BE2C (cell line): Measurements from ENCODE around the gene CD274.

ENCODE experiments used
- DNase-seq: peaks from one replicate; pipeline ENCODE4 v3.0.0-alpha.2; 2020
- H3K27me3 ChIP-seq: fragments of 250-450 bp; sonication (Bioruptor Pico); 2 replicates; pipeline ENCODE4 v1.5.1; 2020; ENCODE audit warnings: mild to moderate bottlenecking
- H3K36me3 ChIP-seq: fragments of 250-450 bp; sonication (Bioruptor Pico); 2 replicates; pipeline ENCODE4 v1.5.1; 2020; ENCODE audit warnings: mild to moderate bottlenecking
- H3K4me1 ChIP-seq: fragments of 250-450 bp; sonication (Bioruptor Pico); 2 replicates; pipeline ENCODE4 v1.5.1; 2020
- H3K4me3 ChIP-seq: 2 replicates; pipeline ENCODE4 v1.5.1; 2011; ENCODE audit warnings: low read depth, low read length
- H3K9me3 ChIP-seq: fragments of 250-450 bp; sonication (Bioruptor Pico); 2 replicates; pipeline ENCODE4 v1.5.1; 2020
- TF ChIP-seq, protein P1 (sequence below): IDR thresholded peaks from 2 replicates; pipeline ENCODE4 v1.5.1; 2012; ENCODE audit warnings: mild to moderate bottlenecking, low read depth, low read length

The CD274 gene

DNA sequence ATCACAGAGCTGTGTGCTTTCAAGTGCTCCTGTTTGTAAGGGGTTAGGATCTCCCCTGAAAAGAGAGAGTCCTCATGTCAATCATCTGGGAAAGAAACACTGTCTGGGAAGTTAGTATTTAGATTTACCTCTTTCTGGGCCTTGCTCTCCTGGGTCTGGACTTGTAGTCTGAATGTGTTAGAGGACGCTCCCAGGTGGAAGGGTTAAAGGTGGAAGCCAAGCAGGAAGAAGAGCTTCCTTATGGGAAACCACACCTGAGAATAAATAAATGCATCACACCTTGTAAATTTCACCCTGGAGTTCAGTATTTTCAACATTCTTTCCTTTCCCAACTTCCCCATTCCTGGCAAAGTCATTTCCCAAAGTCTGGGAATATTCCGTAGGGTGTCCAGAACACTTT, 13.9 kb upstream of the CD274 start:
- TF ChIP-seq, protein P1, sequence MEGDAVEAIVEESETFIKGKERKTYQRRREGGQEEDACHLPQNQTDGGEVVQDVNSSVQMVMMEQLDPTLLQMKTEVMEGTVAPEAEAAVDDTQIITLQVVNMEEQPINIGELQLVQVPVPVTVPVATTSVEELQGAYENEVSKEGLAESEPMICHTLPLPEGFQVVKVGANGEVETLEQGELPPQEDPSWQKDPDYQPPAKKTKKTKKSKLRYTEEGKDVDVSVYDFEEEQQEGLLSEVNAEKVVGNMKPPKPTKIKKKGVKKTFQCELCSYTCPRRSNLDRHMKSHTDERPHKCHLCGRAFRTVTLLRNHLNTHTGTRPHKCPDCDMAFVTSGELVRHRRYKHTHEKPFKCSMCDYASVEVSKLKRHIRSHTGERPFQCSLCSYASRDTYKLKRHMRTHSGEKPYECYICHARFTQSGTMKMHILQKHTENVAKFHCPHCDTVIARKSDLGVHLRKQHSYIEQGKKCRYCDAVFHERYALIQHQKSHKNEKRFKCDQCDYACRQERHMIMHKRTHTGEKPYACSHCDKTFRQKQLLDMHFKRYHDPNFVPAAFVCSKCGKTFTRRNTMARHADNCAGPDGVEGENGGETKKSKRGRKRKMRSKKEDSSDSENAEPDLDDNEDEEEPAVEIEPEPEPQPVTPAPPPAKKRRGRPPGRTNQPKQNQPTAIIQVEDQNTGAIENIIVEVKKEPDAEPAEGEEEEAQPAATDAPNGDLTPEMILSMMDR = no peak
- Histone ChIP-seq H3K9me3 (no peaks in the 10 kb centered on the region), H3K36me3 (no peaks in the 10 kb centered on the region; the same call in 1 of the 2 replicates), H3K4me3 (no peak overlapping the region), H3K27me3 (no peaks in the 10 kb centered on the region), H3K4me1 (no peaks in the 10 kb centered on the region)
- DNase-seq = no peak

DNA sequence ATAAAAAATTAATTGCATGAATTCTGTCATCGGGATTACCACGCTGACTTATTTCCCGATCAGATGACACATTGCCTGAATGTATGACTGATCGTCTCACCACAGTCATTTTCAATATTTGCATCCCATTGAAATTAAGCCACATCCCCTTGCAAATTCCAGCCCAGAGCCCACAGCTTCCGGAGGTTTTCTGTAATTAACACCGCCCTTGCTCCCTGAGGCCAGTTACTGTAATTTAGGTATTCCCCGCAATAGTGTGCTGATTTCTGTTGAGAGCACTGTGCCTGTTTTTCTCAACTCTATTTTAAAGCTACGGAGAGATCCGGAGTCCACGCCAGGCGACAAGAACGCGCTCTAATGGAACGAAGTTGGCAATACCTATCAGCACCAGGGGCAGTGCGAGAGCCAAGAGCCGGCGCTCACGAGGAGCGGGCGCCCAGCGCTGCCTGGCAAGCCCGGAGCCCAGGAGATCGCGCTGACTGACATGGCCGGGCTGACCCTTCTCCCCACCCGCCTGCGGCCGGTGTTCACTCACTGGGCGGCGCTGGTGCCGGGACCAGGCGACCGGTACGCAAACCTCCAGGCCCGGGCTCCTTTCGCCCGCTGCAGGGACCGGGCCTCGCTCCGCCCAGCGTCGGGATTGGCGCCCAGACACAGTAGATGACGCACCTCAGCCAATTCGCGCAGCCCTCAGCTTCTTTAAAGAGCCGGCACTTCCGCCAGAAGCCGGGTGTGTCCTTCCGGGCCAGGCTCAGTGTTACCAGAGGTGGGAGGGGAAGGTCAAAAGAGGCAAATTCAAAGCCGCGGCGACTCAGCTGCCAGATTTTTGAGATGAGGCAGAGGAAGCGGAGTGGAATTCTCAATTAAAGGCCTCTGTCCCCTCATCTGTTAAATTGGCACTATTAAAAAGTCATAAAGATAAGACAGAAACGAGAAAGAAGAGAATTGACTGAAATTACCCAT, 12.8 kb upstream of the CD274 start, which contains the start of gene PLGRKT:
TSS of gene PLGRKT (minus strand) at position 672 of the 963 bp plus-strand sequence. CDS start 5,948 bp downstream, outside the sequence.
- Histone ChIP-seq H3K4me1 (no peaks in the 10 kb centered on the region), H3K27me3 (no peaks in the 10 kb centered on the region), H3K4me3 (peak within 1 kb of the TSS; percentile 87), H3K36me3 (no peaks in the 10 kb centered on the region; the same call in 1 of the 2 replicates), H3K9me3 (no peaks in the 10 kb centered on the region)
- TF ChIP-seq, protein P1 = peak; percentile 29
- DNase-seq = peak; percentile 91

DNA sequence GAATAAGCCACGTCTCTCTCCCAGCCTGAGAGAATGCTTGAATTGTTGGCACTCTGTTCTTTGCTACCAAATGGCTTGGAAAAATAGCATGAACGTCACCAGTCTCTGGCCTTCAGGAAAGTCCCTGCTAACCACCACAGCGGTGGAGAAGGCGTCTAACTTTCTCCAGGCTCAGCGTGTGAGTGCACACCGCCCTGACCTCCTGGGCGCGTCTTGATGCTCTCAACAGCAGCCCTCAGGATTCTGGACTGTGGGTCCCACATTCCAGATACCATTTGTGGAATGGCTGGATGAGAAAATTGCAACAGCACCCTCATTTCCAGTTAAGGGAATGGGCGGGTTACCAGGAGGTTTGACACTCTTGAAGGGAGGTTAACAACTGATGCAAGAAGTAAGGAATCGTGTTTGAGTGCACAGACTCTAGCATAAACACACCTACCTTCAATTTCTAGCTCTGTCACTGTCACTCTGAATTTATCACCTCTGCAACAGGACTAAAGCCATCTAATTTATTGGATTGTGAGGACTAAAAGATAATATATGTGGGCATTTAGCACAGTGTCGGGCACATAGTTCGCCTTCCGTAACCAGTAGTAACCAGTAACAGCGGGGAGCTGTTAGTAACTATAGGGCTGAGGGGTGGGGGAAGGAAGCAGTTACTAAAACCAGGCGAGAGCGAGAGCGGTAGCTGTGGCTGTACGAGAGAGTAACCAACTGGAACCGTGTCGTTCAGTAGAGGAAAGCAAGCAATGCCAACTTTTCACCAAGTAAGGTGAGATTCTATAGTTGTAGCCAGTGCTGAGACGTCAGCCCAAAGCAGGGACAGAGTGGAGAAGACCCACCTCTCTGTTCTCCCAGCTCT, 11.8 kb upstream of the CD274 start:
- Histone ChIP-seq H3K4me3 (peak overlapping the region; percentile 87), H3K9me3 (no peaks in the 10 kb centered on the region), H3K36me3 (no peaks in the 10 kb centered on the region; the same call in 1 of the 2 replicates), H3K27me3 (no peaks in the 10 kb centered on the region), H3K4me1 (no peaks in the 10 kb centered on the region)
- no peak for DNase-seq
- TF ChIP-seq, protein P1 = no peak

DNA sequence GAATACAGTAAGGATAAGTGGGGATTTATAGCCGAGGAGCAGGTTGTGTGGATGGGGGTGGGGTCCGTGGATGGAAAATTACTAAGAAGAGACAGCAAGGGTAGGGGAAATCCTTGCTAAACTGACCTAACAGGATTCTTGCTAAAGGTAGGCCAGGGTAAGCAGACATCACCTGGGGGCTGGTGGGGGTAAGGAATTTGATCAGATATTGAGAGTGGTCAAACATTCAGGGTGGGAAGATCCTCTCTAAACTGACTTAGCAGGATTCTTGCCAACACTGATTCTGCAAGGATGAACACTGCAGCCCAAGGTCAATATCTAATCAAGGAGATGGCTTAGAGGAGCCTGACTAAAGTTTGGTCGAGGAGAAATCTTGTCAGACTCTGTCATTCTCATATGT, 9.9 kb upstream of the CD274 start:
- H3K36me3 ChIP-seq = no peaks in the 10 kb centered on the region; the same call in 1 of the 2 replicates
- H3K27me3 ChIP-seq = no peaks in the 10 kb centered on the region
- no peak overlapping the region for H3K4me3 ChIP-seq
- no peaks in the 10 kb centered on the region for H3K4me1 ChIP-seq
- TF ChIP-seq, protein P1 = no peak
- H3K9me3 ChIP-seq = no peaks in the 10 kb centered on the region
- no peak for DNase-seq

DNA sequence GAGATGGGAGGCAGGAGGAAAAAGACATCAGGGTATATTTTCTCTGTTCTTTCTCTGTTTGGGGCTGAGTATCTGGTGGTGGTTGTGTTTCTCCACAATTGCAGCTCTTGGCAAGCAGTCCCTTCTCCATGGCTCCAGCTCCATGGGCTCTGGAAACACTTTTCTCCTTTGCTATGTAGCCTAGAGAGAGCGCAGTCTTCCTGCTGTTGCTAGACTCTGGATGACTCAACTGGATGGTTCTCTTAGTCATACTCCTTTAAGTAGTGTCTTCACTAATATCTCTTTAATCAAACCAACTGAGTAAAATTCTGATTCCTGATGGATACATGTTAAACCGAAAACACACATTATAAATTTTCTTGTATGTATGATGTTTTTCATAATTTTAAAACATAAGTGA, 9.3 kb upstream of the CD274 start:
- no peaks in the 10 kb centered on the region for H3K4me1 ChIP-seq
- no peak for DNase-seq
- no peaks in the 10 kb centered on the region for H3K36me3 ChIP-seq
- no peaks in the 10 kb centered on the region for H3K27me3 ChIP-seq
- TF ChIP-seq, protein P1 = no peak
- H3K4me3 ChIP-seq = no peak overlapping the region
- no peaks in the 10 kb centered on the region for H3K9me3 ChIP-seq
